Measurements from ENCODE around the gene CD276. TPM values are rescaled to one million over a fixed set of nuclear protein-coding genes. Genes with fewer than 3 reads are reported as not detected.

Gene CD276
- total RNA-seq, 4 donors from 2014 or later = 11.5 to 85.7 (median 30.0) TPM

DNA sequence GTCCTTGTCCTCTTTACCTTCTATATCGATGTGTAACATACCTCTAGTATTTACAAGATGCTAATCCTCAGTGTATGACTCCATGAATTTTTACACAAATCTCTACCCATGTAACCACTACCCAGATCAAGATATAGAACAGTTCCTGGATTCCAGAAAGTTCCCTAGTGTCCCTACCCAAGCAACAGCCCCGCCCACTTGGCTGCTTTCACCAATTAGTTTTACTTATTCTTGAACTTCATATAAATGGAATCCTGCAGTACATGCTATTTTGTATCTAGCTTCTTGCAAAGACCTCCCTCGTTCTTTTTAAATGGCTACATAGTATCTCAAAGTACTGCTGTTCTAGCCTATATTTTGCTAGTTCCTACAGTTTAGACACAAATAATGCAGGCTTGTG is 33.0 kb downstream of the CD276 start:
- TF ChIP-seq, protein P1, sequence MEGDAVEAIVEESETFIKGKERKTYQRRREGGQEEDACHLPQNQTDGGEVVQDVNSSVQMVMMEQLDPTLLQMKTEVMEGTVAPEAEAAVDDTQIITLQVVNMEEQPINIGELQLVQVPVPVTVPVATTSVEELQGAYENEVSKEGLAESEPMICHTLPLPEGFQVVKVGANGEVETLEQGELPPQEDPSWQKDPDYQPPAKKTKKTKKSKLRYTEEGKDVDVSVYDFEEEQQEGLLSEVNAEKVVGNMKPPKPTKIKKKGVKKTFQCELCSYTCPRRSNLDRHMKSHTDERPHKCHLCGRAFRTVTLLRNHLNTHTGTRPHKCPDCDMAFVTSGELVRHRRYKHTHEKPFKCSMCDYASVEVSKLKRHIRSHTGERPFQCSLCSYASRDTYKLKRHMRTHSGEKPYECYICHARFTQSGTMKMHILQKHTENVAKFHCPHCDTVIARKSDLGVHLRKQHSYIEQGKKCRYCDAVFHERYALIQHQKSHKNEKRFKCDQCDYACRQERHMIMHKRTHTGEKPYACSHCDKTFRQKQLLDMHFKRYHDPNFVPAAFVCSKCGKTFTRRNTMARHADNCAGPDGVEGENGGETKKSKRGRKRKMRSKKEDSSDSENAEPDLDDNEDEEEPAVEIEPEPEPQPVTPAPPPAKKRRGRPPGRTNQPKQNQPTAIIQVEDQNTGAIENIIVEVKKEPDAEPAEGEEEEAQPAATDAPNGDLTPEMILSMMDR (IDR thresholded peaks at IDR 0.05) = no peak
- no peak for TF ChIP-seq POLR2A (IDR thresholded peaks at IDR 0.05)
- DNase-seq = no peak
- Histone ChIP-seq H3K9me3 (no peaks in the 10 kb centered on the region), H3K4me1 (no peaks in the 10 kb centered on the region), H3K36me3 (no peaks in the 10 kb centered on the region), H3K27me3 (no peaks in the 10 kb centered on the region), H3K27ac (no peak overlapping the region), H3K4me3 (no peak overlapping the region)
- intact Hi-C loops (cut with DNase I; ENCODE audit: low total_unique reads) = no loop called here

DNA sequence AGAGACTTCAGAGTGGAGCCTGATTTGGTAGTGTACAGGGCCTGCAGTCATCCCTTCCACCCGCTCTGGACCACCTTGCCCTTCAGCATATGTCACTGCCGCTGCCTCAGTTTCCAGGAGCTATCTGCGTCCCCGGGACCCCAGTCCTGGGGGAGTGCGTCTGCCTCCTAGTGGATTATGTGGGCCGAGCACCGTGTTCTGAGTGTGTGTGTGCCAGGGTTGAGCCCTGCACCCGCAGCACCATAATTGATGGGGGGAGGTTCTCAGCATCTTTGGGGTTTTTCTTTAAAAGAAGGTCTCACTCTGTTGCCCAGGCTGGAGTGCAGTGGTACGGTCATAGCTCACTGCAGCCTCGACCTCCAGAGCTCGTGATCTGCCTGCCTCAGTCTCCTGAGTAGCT is 33.6 kb downstream of the CD276 start:
- no peak for DNase-seq
- H3K27ac ChIP-seq = no peak overlapping the region
- no peaks in the 10 kb centered on the region for H3K27me3 ChIP-seq
- no peaks in the 10 kb centered on the region for H3K36me3 ChIP-seq
- intact Hi-C loops (cut with DNase I; ENCODE audit: low total_unique reads) = no loop called here
- no peaks in the 10 kb centered on the region for H3K9me3 ChIP-seq
- TF ChIP-seq, protein P1 (IDR thresholded peaks at IDR 0.05) = no peak
- no peak for TF ChIP-seq POLR2A (IDR thresholded peaks at IDR 0.05)
- no peak overlapping the region for H3K4me3 ChIP-seq
- no peaks in the 10 kb centered on the region for H3K4me1 ChIP-seq

- H3K27me3 ChIP-seq = no peaks in the 10 kb centered on the region
Observed at GRCh38 chr15:73718694-73719093, 34.5 kb downstream of the CD276 start.

DNA sequence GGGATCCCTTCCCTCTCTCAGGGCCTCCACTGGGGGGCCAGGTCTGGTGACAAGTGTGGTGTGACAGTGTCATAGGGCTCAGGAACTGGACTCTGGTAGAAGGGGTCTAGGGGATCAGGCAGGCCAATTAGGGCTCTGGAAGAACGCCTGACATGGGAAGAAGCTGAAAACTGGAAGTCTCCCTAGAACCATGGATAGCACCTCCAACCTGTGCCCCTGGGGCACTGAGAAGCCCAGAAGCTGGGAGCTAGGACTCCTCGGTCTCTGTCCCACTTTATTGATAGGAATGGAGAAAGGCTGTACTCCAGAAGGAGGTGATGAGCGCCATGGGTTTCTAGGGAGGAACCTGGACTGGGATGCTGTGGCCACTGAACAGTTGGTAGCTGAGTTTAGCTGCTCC is 38.2 kb downstream of the CD276 start:
- Histone ChIP-seq H3K4me1 (no peaks in the 10 kb centered on the region), H3K9me3 (no peaks in the 10 kb centered on the region), H3K27me3 (no peaks in the 10 kb centered on the region), H3K36me3 (no peaks in the 10 kb centered on the region), H3K27ac (no peak overlapping the region), H3K4me3 (no peak overlapping the region)
- no peak for TF ChIP-seq POLR2A (IDR thresholded peaks at IDR 0.05)
- TF ChIP-seq, protein P1 (IDR thresholded peaks at IDR 0.05) = no peak
- DNase-seq = no peak
- intact Hi-C loops (cut with DNase I; ENCODE audit: low total_unique reads) = no loop called here

More at GRCh38 chr15:73718694-73719093, 34.5 kb downstream of the CD276 start:
- Histone ChIP-seq H3K4me3 (no peak overlapping the region), H3K36me3 (no peaks in the 10 kb centered on the region), H3K27ac (no peak overlapping the region), H3K4me1 (no peaks in the 10 kb centered on the region), H3K9me3 (no peaks in the 10 kb centered on the region)
- intact Hi-C loops (cut with DNase I; ENCODE audit: low total_unique reads) = no loop called here
- no peak for DNase-seq
- TF ChIP-seq, protein P1 (IDR thresholded peaks at IDR 0.05) = no peak
- TF ChIP-seq POLR2A (IDR thresholded peaks at IDR 0.05) = no peak

- no peaks in the 10 kb centered on the region for H3K4me1 ChIP-seq
- intact Hi-C loops (cut with DNase I; ENCODE audit: low total_unique reads) = no loop called here
- H3K4me3 ChIP-seq = no peak overlapping the region
- H3K9me3 ChIP-seq = no peaks in the 10 kb centered on the region
- H3K36me3 ChIP-seq = no peaks in the 10 kb centered on the region
- no peaks in the 10 kb centered on the region for H3K27me3 ChIP-seq
- no peak for DNase-seq
- no peak overlapping the region for H3K27ac ChIP-seq
- TF ChIP-seq POLR2A (IDR thresholded peaks at IDR 0.05) = no peak
- TF ChIP-seq, protein P1 (IDR thresholded peaks at IDR 0.05) = no peak
Observed at GRCh38 chr15:73723191-73723590, 39.0 kb downstream of the CD276 start.
